ENCODE results near the gene ABCC1.
"Not testable (repeated sequence)": the region's sequence is repeated elsewhere in the genome, so short reads cannot be mapped to it uniquely, and the experiment has no call there.

ABCC1 gene

DNA sequence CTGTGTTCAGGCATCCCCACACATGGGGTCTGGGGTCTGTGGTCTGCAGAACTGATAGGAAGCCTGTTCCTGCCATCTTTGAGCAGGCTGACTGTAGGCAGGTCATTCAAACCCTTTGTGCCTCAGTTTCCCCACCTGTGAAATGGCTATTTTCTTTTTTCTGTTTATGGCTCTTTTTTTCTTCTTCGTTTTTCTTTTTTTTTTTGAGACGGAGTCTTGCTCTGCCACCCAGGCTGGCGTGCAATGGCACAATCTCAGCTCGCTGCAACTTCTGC, 201.4 kb downstream of the ABCC1 start:
- Histone ChIP-seq H2BK5ac (ENCODE audit: low read depth, low read length, poor library complexity) (no peak overlapping the region), H3K4me1 (ENCODE audit: control insufficient read depth in 1 of 2, insufficient read depth in 2 of 2, low read length in 2 of 2) (peaks cover 0 to 4% of the 10 kb centered on the region in 2 experiments), H3K9me3 (ENCODE audit: insufficient read depth, low read depth, low read length) (peaks cover 3% of the 10 kb centered on the region), H3K14ac (ENCODE audit: low read length) (no peak overlapping the region), H3K18ac (ENCODE audit: low read length) (no peak overlapping the region), H3K9ac (ENCODE audit: low read length) (no peak overlapping the region), H2AK5ac (ENCODE audit: low read length) (no peak overlapping the region), H4K12ac (ENCODE audit: low read depth, low read length) (no peak overlapping the region), H4K91ac (ENCODE audit: low read depth, low read length) (no peak overlapping the region), H3K23ac (ENCODE audit: low read length) (no peak overlapping the region), H3K4me2 (ENCODE audit: low read length) (no peak overlapping the region), H3K4ac (ENCODE audit: low read depth, low read length) (no peak overlapping the region), H2AFZ (ENCODE audit: insufficient read depth, low read length, poor library complexity) (no peak overlapping the region), H3K27me3 (ENCODE audit: insufficient read depth, low read length) (no peaks in the 10 kb centered on the region), H2BK12ac (ENCODE audit: low read length) (no peak overlapping the region), H3K36me3 (ENCODE audit: control insufficient read depth in 1 of 2, insufficient read depth in 2 of 2, low read length in 2 of 2) (no peaks in the 10 kb centered on the region), H2BK120ac (ENCODE audit: insufficient read depth, low read length, poor library complexity) (no peak overlapping the region), H3K27ac (ENCODE audit: low read depth, low read length) (no peak overlapping the region), H3K79me2 (ENCODE audit: control insufficient read depth, insufficient read depth, low read length, poor library complexity) (no peaks in the 10 kb centered on the region), H3K4me3 (ENCODE audit: low read depth, low read length) (no peak overlapping the region), H3K79me1 (ENCODE audit: low read length) (no peaks in the 10 kb centered on the region), H4K8ac (ENCODE audit: low read depth, low read length) (no peak overlapping the region)
- no peak for DNase-seq
- no CpG with 5 or more reads among the region's 4 CpGs for WGBS (ENCODE audit: extremely low coverage, insufficient coverage, insufficient read length)

DNA sequence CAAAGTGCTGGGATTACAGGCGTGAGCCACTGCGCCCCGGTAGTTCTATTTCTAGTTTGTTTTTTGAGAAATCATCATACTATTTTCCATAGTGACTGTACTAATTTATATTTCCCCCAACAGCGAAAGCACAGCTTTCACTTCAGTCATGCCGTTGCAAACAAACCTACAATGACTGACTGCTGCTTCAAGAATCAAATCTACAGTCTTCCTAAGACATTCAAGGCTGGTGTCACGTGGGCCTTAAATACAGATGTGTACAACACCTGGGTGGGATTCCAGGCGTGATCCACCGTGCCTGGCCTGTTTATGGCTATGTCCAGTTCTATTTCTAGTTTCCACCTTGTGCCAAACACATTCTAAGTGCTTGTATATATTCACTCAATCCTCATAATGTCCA, 201.9 kb downstream of the ABCC1 start:
- Histone ChIP-seq H3K79me2 (ENCODE audit: control insufficient read depth, insufficient read depth, low read length, poor library complexity) (no peaks in the 10 kb centered on the region), H3K27me3 (ENCODE audit: insufficient read depth, low read length) (no peaks in the 10 kb centered on the region), H2BK120ac (ENCODE audit: insufficient read depth, low read length, poor library complexity) (no peak overlapping the region), H3K27ac (ENCODE audit: low read depth, low read length) (no peak overlapping the region), H3K18ac (ENCODE audit: low read length) (no peak overlapping the region), H3K14ac (ENCODE audit: low read length) (no peak overlapping the region), H3K9me3 (ENCODE audit: insufficient read depth, low read depth, low read length) (peaks cover 3% of the 10 kb centered on the region), H3K4me3 (ENCODE audit: low read depth, low read length) (no peak overlapping the region), H2BK12ac (ENCODE audit: low read length) (no peak overlapping the region), H3K36me3 (ENCODE audit: control insufficient read depth in 1 of 2, insufficient read depth in 2 of 2, low read length in 2 of 2) (no peaks in the 10 kb centered on the region), H3K4me1 (ENCODE audit: control insufficient read depth in 1 of 2, insufficient read depth in 2 of 2, low read length in 2 of 2) (peaks cover 0 to 4% of the 10 kb centered on the region in 2 experiments), H3K9ac (ENCODE audit: low read length) (no peak overlapping the region), H2BK5ac (ENCODE audit: low read depth, low read length, poor library complexity) (no peak overlapping the region), H2AFZ (ENCODE audit: insufficient read depth, low read length, poor library complexity) (no peak overlapping the region), H4K12ac (ENCODE audit: low read depth, low read length) (no peak overlapping the region), H3K4ac (ENCODE audit: low read depth, low read length) (no peak overlapping the region), H2AK5ac (ENCODE audit: low read length) (no peak overlapping the region), H3K4me2 (ENCODE audit: low read length) (no peak overlapping the region), H3K23ac (ENCODE audit: low read length) (no peak overlapping the region), H4K8ac (ENCODE audit: low read depth, low read length) (no peak overlapping the region), H3K79me1 (ENCODE audit: low read length) (no peaks in the 10 kb centered on the region), H4K91ac (ENCODE audit: low read depth, low read length) (no peak overlapping the region)
- no peak for DNase-seq
- WGBS (ENCODE audit: extremely low coverage, insufficient coverage, insufficient read length): no CpG with 5 or more reads among the region's 8 CpGs

DNA sequence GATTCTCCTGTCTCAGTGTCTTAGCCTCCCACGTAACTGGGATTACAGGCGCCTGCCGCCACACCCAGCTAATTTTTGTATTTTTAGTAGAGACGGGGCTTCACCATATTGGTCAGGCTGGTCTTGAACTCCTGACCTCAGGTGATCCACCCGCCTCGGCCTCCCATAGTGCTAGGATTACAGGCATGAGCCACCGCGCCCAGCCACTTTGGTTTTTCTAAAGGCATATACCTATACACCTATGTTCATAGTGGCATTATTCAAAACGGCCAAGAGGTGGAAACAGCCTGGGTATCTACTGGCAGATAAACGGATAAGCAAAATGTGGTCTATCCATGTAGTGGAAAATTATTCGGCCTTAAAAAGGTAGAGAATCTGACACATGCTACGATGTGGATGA, 203.6 kb downstream of the ABCC1 start:
- H3K18ac ChIP-seq (ENCODE audit: low read length); H3K4ac ChIP-seq (ENCODE audit: low read depth, low read length); H3K23ac ChIP-seq (ENCODE audit: low read length); H3K14ac ChIP-seq (ENCODE audit: low read length); H4K8ac ChIP-seq (ENCODE audit: low read depth, low read length); H2AK5ac ChIP-seq (ENCODE audit: low read length); H4K91ac ChIP-seq (ENCODE audit: low read depth, low read length); H3K4me3 ChIP-seq (ENCODE audit: low read depth, low read length); H3K27me3 ChIP-seq (ENCODE audit: insufficient read depth, low read length); H2BK5ac ChIP-seq (ENCODE audit: low read depth, low read length, poor library complexity); H3K27ac ChIP-seq (ENCODE audit: low read depth, low read length); H2BK120ac ChIP-seq (ENCODE audit: insufficient read depth, low read length, poor library complexity); H3K4me2 ChIP-seq (ENCODE audit: low read length); H3K36me3 ChIP-seq (ENCODE audit: control insufficient read depth in 1 of 2, insufficient read depth in 2 of 2, low read length in 2 of 2); H3K9me3 ChIP-seq (ENCODE audit: insufficient read depth, low read depth, low read length); H2BK12ac ChIP-seq (ENCODE audit: low read length); H3K4me1 ChIP-seq (ENCODE audit: control insufficient read depth in 1 of 2, insufficient read depth in 2 of 2, low read length in 2 of 2); H3K79me1 ChIP-seq (ENCODE audit: low read length); H3K9ac ChIP-seq (ENCODE audit: low read length); H2AFZ ChIP-seq (ENCODE audit: insufficient read depth, low read length, poor library complexity); H3K79me2 ChIP-seq (ENCODE audit: control insufficient read depth, insufficient read depth, low read length, poor library complexity); H4K12ac ChIP-seq (ENCODE audit: low read depth, low read length); DNase-seq: not testable (repeated sequence)
- WGBS (ENCODE audit: extremely low coverage, insufficient coverage, insufficient read length): no CpG with 5 or more reads among the region's 12 CpGs

DNA sequence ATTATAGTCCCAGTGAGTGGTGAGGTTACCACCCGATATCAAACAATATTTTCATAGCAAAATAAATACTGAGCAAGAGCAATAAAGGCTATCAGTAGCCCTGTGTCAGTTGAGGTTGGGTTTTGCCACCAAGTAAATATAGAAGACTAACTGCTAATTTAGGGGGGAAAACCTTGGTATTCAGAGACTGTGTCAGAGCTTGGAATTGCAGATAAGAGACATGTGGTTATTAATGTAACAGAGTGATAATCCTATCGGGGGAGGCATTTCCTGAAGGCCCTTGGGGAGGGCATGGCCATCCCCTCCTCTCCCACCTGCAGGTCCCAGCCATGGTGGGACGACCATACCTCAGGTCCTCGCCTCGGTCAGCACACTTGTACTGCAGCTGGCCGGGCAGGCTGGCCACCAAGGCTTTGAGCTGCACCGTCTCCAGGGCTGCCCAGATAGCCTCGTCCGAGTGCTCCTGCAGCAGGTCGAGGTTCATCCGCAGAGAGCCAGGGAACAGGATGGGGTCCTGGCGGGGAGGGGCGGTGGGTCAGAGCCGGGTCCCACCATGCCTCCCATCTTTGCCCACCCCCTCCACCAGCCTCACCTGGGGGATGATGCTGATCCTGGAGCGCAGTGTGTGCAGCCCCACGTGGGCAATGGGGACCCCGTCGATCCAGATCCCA, 205.0 kb downstream of the ABCC1 start:
- Histone ChIP-seq H3K27me3 (ENCODE audit: insufficient read depth, low read length) (no peaks in the 10 kb centered on the region), H3K4me1 (ENCODE audit: control insufficient read depth in 1 of 2, insufficient read depth in 2 of 2, low read length in 2 of 2) (peaks cover 0 to 4% of the 10 kb centered on the region in 2 experiments), H3K14ac (ENCODE audit: low read length) (no peak overlapping the region), H3K9ac (ENCODE audit: low read length) (no peak overlapping the region), H3K9me3 (ENCODE audit: insufficient read depth, low read depth, low read length) (peaks cover 12% of the 10 kb centered on the region), H3K23ac (ENCODE audit: low read length) (no peak overlapping the region), H3K4me3 (ENCODE audit: low read depth, low read length) (no peak overlapping the region), H3K4ac (ENCODE audit: low read depth, low read length) (no peak overlapping the region), H3K4me2 (ENCODE audit: low read length) (no peak overlapping the region), H3K79me2 (ENCODE audit: control insufficient read depth, insufficient read depth, low read length, poor library complexity) (no peaks in the 10 kb centered on the region), H3K27ac (ENCODE audit: low read depth, low read length) (no peak overlapping the region), H4K91ac (ENCODE audit: low read depth, low read length) (no peak overlapping the region), H2BK12ac (ENCODE audit: low read length) (no peak overlapping the region), H4K8ac (ENCODE audit: low read depth, low read length) (no peak overlapping the region), H3K18ac (ENCODE audit: low read length) (no peak overlapping the region), H2AK5ac (ENCODE audit: low read length) (no peak overlapping the region), H2AFZ (ENCODE audit: insufficient read depth, low read length, poor library complexity) (no peak overlapping the region), H3K79me1 (ENCODE audit: low read length) (no peaks in the 10 kb centered on the region), H2BK120ac (ENCODE audit: insufficient read depth, low read length, poor library complexity) (no peak overlapping the region), H2BK5ac (ENCODE audit: low read depth, low read length, poor library complexity) (no peak overlapping the region), H3K36me3 (ENCODE audit: control insufficient read depth in 1 of 2, insufficient read depth in 2 of 2, low read length in 2 of 2) (no peaks in the 10 kb centered on the region), H4K12ac (ENCODE audit: low read depth, low read length) (no peak overlapping the region)
- no CpG with 5 or more reads among the region's 18 CpGs for WGBS (ENCODE audit: extremely low coverage, insufficient coverage, insufficient read length)
- no peak for DNase-seq

Data from trophoblast cell (in vitro differentiated cells and primary cell).